GM10266 (cell line): ENCODE results near the gene NXPE1.
"Not testable (repeated sequence)": the region's sequence is repeated elsewhere in the genome, so short reads cannot be mapped to it uniquely, and the experiment has no call there.

Experiments
- DNase-seq: peaks from one replicate; pipeline ENCODE4 v3.0.0; 2012; ENCODE audit errors: extremely low spot score
- TF ChIP-seq, protein P1 (sequence below): IDR thresholded peaks from 2 replicates; pipeline ENCODE4 v1.5.1; 2012; ENCODE audit warnings: mild to moderate bottlenecking, low read depth; ENCODE audit not compliant: control insufficient read depth, insufficient read depth; ENCODE audit errors: missing control alignments

The NXPE1 gene

DNA sequence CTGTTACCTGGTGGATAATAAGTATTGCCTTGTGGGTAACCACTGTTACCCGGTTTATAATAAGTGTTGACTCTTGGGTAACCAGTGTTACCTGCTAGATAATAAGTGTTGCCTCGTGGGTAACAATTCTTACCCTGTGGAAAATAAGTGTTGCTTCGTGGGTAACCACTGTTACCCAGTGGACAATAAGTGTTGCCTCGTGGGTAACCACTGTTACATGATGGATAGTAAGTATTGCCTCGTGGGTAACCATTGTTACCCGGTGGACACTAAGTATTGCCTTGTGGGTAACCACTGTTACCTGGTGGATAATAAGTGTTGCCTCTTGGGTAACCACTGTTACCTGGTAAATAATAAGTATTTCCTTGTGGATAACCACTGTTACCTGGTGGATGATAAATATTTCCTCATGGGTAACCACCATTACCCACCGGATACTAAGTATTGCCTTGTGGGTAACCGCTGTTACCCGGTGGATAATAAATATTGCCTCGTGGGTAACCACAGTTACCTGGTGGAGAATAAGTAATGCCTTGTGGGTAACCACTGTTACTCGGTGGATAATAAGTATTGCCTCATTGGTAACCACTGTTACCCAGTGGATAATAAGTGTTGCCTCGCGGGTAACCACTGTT, 44.6 kb upstream of the NXPE1 start:
- no peak for DNase-seq
- TF ChIP-seq, protein P1, sequence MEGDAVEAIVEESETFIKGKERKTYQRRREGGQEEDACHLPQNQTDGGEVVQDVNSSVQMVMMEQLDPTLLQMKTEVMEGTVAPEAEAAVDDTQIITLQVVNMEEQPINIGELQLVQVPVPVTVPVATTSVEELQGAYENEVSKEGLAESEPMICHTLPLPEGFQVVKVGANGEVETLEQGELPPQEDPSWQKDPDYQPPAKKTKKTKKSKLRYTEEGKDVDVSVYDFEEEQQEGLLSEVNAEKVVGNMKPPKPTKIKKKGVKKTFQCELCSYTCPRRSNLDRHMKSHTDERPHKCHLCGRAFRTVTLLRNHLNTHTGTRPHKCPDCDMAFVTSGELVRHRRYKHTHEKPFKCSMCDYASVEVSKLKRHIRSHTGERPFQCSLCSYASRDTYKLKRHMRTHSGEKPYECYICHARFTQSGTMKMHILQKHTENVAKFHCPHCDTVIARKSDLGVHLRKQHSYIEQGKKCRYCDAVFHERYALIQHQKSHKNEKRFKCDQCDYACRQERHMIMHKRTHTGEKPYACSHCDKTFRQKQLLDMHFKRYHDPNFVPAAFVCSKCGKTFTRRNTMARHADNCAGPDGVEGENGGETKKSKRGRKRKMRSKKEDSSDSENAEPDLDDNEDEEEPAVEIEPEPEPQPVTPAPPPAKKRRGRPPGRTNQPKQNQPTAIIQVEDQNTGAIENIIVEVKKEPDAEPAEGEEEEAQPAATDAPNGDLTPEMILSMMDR: no peak

DNA sequence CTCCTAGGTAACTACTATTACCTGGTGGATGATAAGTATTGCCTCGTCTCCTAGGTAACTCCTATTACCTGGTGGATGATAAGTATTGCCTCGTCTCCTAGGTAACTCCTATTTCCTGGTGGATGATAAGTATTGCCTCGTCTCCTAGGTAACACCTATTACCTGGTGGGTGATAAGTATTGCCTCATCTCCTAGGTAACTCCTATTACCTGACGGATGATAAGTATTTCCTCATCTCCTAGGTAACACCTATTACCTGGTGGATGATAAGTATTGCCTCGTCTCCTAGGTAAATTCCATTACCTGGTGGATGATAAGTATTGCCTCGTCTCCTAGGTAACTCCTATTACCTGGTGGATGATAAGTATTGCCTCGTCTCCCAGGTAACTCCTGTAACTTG, 43.5 kb upstream of the NXPE1 start:
- not testable (repeated sequence) for DNase-seq

DNA sequence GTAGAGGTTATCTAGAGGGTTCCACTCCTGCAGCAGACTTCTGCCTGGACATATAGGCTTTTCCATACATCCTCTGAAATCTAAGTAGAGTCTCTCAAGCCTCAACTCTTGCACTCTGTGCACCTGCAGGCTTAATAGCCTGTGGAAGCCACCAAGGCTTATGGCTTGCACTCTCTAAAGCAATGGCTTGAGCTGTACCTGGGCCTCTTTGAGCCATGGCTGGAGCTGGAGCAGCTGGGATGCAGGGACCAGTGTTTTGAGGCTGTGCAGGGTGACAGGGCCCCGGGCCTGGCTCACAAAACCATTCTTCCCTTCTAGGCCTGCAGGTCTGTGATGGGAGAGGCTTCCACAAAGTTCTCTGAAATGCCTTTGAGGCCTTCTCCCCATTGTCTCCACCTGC, 38.8 kb upstream of the NXPE1 start:
- TF ChIP-seq, protein P1: no peak
- DNase-seq: no peak

DNA sequence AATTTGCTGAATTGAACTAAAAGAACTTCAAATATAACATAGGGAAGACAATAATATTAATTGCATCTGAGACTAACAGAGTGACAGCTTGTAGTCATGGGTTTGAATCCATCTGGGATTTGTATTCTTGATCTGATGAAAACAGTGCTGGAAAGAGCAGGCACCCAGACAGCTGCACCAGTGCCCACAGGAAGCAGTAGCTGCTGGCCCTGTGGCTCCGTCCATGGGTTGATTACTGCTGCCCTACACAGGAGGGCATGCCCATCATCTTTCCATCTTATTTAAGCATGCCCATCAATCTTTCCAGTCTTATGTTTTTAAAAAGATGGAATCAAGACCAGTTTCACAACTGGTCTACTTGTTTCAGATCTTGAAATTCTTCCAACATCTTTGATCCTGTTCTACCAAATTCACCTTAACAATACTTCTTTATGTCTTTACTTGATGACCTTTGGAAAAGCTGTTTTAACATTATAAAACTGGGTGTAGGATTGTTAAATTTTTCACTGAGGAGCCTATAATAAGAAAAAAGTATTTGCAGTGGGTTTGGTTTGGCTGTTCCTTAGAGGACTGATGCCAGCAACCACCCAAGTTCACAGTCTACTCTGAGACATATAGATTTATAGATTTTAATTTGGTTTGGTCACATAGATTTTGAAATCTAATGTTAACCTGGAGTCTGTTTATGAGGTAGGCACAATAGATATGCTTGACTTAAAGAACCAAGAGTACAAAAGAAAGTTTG, 36.7 kb upstream of the NXPE1 start:
- no peak for DNase-seq
- TF ChIP-seq, protein P1: no peak

DNA sequence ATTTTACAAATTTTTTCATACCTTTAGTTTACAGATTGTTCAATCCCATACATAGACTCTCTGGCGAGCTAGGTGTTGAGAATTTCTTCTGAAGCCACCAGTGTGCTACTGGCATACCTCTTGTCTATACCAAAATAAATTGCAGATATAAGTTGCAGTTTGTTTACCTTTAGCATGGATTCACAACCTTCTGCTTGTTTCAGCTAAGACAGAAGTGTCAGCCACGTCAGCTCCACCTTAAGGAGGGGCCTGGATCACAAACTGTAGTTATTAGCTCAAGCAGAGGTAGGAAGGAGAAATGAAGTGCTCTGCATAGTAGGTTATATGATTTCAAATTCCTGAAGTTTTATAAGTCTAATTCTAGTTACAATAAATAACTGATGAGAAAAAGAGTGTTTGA, 35.9 kb upstream of the NXPE1 start, which contains the start of gene NXPE4:
Gene NXPE4, minus strand, starts transcription at position 216 of the 400 bp plus-strand sequence. CDS start 1,027 bp downstream, outside the sequence.
- DNase-seq: no peak
- TF ChIP-seq, protein P1: no peak

DNA sequence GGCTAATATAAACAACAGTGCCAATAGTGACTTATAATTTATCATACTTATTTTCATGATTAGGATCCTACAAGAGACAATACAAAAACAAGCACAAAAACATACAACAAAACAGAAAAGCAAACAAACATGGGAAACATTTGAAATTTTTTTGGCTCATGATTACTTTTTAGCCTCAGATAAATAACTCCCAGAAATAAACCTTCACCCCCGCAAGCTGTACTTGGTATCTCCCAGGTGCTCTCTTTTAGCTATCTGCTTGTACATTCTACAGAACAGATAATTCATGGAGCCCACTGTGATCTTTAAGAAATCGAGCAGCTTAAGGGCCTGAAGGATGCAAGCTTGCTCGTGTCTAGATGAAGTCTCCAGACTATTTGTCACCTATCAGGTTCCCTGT, 35.0 kb upstream of the NXPE1 start:
- TF ChIP-seq, protein P1: no peak
- DNase-seq: no peak

DNA sequence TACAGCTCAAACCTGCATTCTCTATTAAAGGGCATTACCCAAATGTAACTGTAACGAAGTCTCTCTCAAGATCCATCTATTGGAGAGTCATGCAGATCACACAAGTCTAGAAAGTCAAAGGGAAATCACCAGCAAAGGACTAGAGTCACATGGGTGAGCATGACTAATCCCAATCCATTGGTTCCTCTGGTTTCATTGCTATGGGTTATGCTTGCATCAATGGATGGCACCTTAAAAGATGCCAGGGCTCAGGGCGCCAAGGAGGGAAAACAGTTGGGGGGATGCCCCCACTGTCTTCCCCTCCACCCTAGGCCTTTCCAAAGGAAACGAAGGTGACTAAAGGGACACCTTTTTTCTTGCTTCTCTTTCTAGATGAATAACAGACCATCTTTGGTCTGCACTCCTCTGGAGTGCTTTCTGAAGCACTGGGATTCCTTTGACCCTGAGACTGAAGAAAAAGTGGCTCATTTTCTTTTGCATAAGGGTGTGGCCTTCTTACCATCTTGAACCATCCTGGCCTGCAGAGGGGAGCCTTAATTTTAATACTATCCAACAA, 27.8 kb upstream of the NXPE1 start:
- no peak for DNase-seq
- TF ChIP-seq, protein P1: no peak
